Measurements from ENCODE around the gene NDOR1. TPM values are rescaled to one million over a fixed set of nuclear protein-coding genes. Genes with fewer than 3 reads are reported as not detected.
"Not testable (repeated sequence)": the region's sequence is repeated elsewhere in the genome, so short reads cannot be mapped to it uniquely, and the experiment has no call there.

NDOR1 gene
- total RNA-seq, 2 experiments from 2014 or later: 44.7 to 45.5 TPM

- CTCF ChIA-PET: interaction anchor here (0.8 to 5.0 kb wide), 11 partner anchors 13 to 211 kb away, joined by 3 to 32 read pairs (median 3); partner anchors contain the start of genes CYSRT1, MAN1B1, NELFB and RNF208
- ATAC-seq (peak; percentile 24), DNase-seq (peak; percentile 75)
- H3K9me3 Mint-ChIP-seq (ENCODE audit: insufficient read depth): no peaks in the 10 kb centered on the region
- POLR2A ChIA-PET: interaction anchor here (0.6 to 3.8 kb wide), 43 partner anchors 9 to 433 kb away, joined by 3 to 87 read pairs (median 4); partner anchors contain the start of genes CYSRT1, EHMT1, EXD3 and LRRC26
- peaks cover 40% of the 10 kb centered on the region for H3K4me1 Mint-ChIP-seq (ENCODE audit: low read depth)
- H3K27me3 Mint-ChIP-seq (ENCODE audit: low read depth): no peaks in the 10 kb centered on the region
- peak overlapping the region; percentile 52 for H3K27ac Mint-ChIP-seq
- peak overlapping the region; percentile 72 for H3K4me3 Mint-ChIP-seq
- peaks cover 31% of the 10 kb centered on the region for H3K36me3 Mint-ChIP-seq (ENCODE audit: low read depth)
Observed at GRCh38 chr9:137240318-137240840, 34.9 kb downstream of the NDOR1 start.

DNA sequence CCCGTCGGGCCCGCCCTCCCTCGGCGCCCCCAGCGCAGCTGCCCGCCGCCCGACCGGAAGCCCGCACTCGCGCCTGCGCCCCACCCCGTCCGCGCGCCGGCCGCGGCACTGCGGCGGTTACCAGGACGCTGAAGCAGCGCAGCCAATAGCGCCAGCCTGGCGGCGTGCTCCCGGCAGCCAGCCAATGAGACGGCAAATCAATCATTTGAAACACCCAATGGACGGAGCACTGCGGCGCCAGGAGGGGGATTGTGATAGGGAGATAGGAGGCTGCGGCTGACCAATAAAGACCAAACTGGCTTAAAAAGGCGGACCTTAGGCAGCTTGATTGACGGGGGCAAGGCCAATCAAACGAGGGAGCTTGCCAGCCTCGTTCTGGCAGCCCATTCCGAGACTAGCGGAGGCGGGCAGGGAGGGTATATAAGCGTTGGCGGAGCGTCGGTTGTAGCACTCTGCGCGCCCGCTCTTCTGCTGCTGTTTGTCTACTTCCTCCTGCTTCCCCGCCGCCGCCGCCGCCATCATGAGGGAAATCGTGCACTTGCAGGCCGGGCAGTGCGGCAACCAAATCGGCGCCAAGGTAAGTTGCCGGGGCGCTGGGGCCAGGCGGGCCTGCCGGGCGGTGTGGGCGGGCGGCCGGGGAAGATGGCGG is 35.5 kb downstream of the NDOR1 start, which contains the start of gene TUBB4B:
TUBB4B (plus strand) TSS at position 447 of the 649 bp plus-strand sequence; CDS start at position 521, 74 bp downstream.
- peak; percentile 99 for DNase-seq
- H3K36me3 Mint-ChIP-seq (ENCODE audit: low read depth): peaks cover 31% of the 10 kb centered on the region
- peak within 1 kb of the TSS; percentile 94 for H3K27ac Mint-ChIP-seq
- ATAC-seq: peak; percentile 80
- H3K9me3 Mint-ChIP-seq (ENCODE audit: insufficient read depth): no peaks in the 10 kb centered on the region
- peak within 1 kb of the TSS; percentile 86 for H3K4me3 Mint-ChIP-seq
- POLR2A ChIA-PET: interaction anchor here (0.6 to 3.8 kb wide), 42 partner anchors 9 to 433 kb away, joined by 3 to 87 read pairs (median 4); partner anchors contain the start of genes CYSRT1, EHMT1, EXD3 and LRRC26
- H3K27me3 Mint-ChIP-seq (ENCODE audit: low read depth): no peaks in the 10 kb centered on the region
- CTCF ChIA-PET: interaction anchor here (0.9 to 5.0 kb wide), 9 partner anchors 14 to 212 kb away, joined by 3 to 32 read pairs (median 4); partner anchors contain the start of genes CYSRT1, NELFB, RNF208 and RNF224
- H3K4me1 Mint-ChIP-seq (ENCODE audit: low read depth): peaks cover 40% of the 10 kb centered on the region

DNA sequence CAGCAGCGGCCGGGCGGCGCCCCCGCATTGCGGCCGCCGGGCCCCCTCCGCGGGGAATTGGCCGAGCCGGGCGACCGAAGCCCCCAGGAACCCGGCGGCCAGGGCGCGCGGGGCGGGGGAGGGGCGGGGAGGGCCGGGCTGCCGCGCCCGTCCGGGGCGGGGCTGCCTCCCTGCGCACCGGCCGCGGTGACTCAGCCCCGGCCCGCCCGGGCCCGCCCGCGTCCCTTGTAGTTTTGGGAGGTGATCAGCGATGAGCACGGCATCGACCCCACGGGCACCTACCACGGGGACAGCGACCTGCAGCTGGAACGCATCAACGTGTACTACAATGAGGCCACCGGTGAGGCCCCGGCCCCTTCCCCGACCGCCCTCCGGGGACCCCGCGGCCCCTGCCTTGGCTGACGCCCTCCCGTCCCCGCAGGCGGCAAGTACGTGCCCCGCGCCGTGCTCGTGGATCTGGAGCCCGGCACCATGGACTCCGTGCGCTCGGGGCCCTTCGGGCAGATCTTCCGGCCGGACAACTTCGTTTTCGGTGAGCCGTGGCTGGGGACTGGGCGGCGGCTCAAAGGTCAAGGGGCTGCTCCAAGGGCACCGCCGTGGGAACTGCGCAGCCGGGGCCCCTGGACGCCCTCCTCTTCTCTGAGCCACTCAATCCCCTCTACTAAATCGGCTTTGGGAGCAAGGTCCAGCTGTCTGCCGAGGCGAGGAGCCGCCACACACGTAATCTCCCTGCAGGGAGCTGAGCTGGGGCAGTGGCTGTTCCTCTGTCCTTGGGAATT is 36.2 kb downstream of the NDOR1 start:
- peak; percentile 69 for DNase-seq
- Mint-ChIP-seq H3K4me3 (peak overlapping the region; percentile 86), H3K36me3 (ENCODE audit: low read depth) (peaks cover 31% of the 10 kb centered on the region), H3K4me1 (ENCODE audit: low read depth) (peaks cover 38% of the 10 kb centered on the region), H3K27ac (peak overlapping the region; percentile 87), H3K9me3 (ENCODE audit: insufficient read depth) (no peaks in the 10 kb centered on the region), H3K27me3 (ENCODE audit: low read depth) (no peaks in the 10 kb centered on the region)
- ATAC-seq: peak; percentile 20
- ChIA-PET POLR2A (interaction anchor here (0.8 to 3.8 kb wide), 18 partner anchors 13 to 377 kb away, joined by 3 to 87 read pairs (median 5); partner anchors contain the start of genes CYSRT1, EHMT1, EXD3 and MAN1B1), CTCF (interaction anchor here (1.3 to 5.0 kb wide), 4 partner anchors 13 to 146 kb away, joined by 3 to 32 read pairs (median 6); partner anchors contain the start of genes CYSRT1, NELFB and TOR4A)

- Mint-ChIP-seq H3K27ac (peak overlapping the region; percentile 87), H3K9me3 (ENCODE audit: insufficient read depth) (no peaks in the 10 kb centered on the region), H3K27me3 (ENCODE audit: low read depth) (no peaks in the 10 kb centered on the region), H3K4me1 (ENCODE audit: low read depth) (peaks cover 35% of the 10 kb centered on the region), H3K36me3 (ENCODE audit: low read depth) (peaks cover 31% of the 10 kb centered on the region), H3K4me3 (peak overlapping the region; percentile 85)
- ATAC-seq (no peak), DNase-seq (no peak)
- CTCF ChIA-PET: interaction anchor here (1.2 to 5.0 kb wide), 3 partner anchors 12 to 208 kb away, joined by 3 to 32 read pairs (median 3); partner anchors contain the start of gene NELFB
- POLR2A ChIA-PET: interaction anchor here (0.8 to 3.8 kb wide), 6 partner anchors 12 to 172 kb away, joined by 3 to 87 read pairs (median 6); partner anchors contain the start of genes MAN1B1, NELFB, SAPCD2 and TPRN
Observed at GRCh38 chr9:137242269-137243203, 37.0 kb downstream of the NDOR1 start.

- H3K36me3 Mint-ChIP-seq (ENCODE audit: low read depth): peaks cover 31% of the 10 kb centered on the region
- ChIA-PET CTCF (interaction anchor here (1.2 to 5.0 kb wide), 3 partner anchors 12 to 208 kb away, joined by 3 to 32 read pairs (median 3); partner anchors contain the start of gene NELFB), POLR2A (interaction anchor here (1.2 to 3.8 kb wide), 4 partner anchors 11 to 173 kb away, joined by 3 to 87 read pairs (median 8); partner anchors contain the start of genes MAN1B1, NELFB and SAPCD2)
- peaks cover 32% of the 10 kb centered on the region for H3K4me1 Mint-ChIP-seq (ENCODE audit: low read depth)
- ATAC-seq; H3K27me3 Mint-ChIP-seq (ENCODE audit: low read depth); H3K27ac Mint-ChIP-seq; H3K9me3 Mint-ChIP-seq (ENCODE audit: insufficient read depth); DNase-seq: not testable (repeated sequence)
- peak overlapping the region; percentile 85 for H3K4me3 Mint-ChIP-seq
Observed at GRCh38 chr9:137243266-137243625, 37.7 kb downstream of the NDOR1 start.

DNA sequence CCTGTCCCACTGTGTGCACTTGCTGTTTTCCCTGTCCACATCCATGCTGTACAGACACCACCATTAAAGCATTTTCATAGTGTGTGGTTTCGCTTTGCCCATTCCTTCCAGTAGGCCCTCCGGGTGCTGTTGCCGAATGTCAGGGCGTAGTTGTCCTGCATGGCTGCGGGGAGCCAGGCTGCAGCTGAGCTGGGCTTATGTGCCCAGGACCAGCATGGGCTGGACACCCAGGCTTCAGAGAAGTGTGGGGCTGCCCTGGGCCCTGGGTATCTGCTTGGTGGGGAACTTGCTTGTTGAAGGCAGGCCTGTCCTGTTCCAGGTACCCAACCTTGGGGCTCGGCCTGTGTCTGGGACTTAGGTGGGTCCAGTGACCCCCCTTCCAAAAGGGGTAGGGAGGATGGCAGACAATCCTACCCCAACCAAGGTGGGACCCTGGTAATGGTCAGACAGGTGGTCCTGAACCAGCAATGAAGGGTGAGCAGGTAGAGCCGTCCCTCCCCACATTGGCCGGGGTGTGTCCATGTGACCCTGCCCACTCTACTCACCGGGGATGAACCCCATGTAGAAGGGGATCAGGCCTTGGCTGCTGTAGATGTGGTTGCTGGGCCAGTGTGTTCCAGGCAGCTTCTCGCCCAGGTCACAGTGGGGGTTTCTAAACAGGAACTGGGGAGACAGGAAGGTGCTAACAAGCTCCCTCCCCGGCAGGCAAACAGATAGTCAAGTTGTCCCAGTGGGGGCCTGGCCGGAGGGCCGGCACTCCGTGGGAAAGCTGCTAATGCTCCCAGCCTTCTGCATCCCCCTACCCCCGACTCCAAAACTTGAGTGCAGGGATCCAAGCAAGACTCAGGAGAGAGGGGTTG is 38.4 kb downstream of the NDOR1 start:
- H3K4me3 Mint-ChIP-seq: peak overlapping the region; percentile 85
- peaks cover 31% of the 10 kb centered on the region for H3K36me3 Mint-ChIP-seq (ENCODE audit: low read depth)
- no peaks in the 10 kb centered on the region for H3K9me3 Mint-ChIP-seq (ENCODE audit: insufficient read depth)
- no peak for DNase-seq
- ChIA-PET CTCF (interaction anchor here (1.3 kb wide), 1 partner anchor 43 kb away, joined by 3 read pairs; no protein-coding TSS in a partner anchor), POLR2A (interaction anchor here (1.0 to 3.8 kb wide), 5 partner anchors 11 to 174 kb away, joined by 3 to 87 read pairs (median 7); partner anchors contain the start of genes NELFB and SAPCD2)
- no peak for ATAC-seq
- H3K4me1 Mint-ChIP-seq (ENCODE audit: low read depth): peaks cover 26% of the 10 kb centered on the region
- H3K27ac Mint-ChIP-seq: peak overlapping the region; percentile 43
- no peaks in the 10 kb centered on the region for H3K27me3 Mint-ChIP-seq (ENCODE audit: low read depth)

GRCh38 chr9:137244486-137245449 is 39.3 kb downstream of the NDOR1 start:
- Mint-ChIP-seq H3K4me3 (no peak overlapping the region), H3K27me3 (ENCODE audit: low read depth) (no peaks in the 10 kb centered on the region), H3K9me3 (ENCODE audit: insufficient read depth) (no peaks in the 10 kb centered on the region), H3K27ac (peak overlapping the region; percentile 43), H3K4me1 (ENCODE audit: low read depth) (peaks cover 22% of the 10 kb centered on the region), H3K36me3 (ENCODE audit: low read depth) (peaks cover 27% of the 10 kb centered on the region)
- CTCF ChIA-PET: interaction anchor here (1.0 to 1.2 kb wide), 2 partner anchors 8 to 10 kb away, joined by 3 to 5 read pairs; partner anchors contain the start of gene NELFB
- DNase-seq: no peak
- POLR2A ChIA-PET: interaction anchor here (0.6 to 2.5 kb wide), 5 partner anchors 8 to 382 kb away, joined by 3 to 14 read pairs (median 3); partner anchors contain the start of gene NELFB
- ATAC-seq: no peak

DNA sequence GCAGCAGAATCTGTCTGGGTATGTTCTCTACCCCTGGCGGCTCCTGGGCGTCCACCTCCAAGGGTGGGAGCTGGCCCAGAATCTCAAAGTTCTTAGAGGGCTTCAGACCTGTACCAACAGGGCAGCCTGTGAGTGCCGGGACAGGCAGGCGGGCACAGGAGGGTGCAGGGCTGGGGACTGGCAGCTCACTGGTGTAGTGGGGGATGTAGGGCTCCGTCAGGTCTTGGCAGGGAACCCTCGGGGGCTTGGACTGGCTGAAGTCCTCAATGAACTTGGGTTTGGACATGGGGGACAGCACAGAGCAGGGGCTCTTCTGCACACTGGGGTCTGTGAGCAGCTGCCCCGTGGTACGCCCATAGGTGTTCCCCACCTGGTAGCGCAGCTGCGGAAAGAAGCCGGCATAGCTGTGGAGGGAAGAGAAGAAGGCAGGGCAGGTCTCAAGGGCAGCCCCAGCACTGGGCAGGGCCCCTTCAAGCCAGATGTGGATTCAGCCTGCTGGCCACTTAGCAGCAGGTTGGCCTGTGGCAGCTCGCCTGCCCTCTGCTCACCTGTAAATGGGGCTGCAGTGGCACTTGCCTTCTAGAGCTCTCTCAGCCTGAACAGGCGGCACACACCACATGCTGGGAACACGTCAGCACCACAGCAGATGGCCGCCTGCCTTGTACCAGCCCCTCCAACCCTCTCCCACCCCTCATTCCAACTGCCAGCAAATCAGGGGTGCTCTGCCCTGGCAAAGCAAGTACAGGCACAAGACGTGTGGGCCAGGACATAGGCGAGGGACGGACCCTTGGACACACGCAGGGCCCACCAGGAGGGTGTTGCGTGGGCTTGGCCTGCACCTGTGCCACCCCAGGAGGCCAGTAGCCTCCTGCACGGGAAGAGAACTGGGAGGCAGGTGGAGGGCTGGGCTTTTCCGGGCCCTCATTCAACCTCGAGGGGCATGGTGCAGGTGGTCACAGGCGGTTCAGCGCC is 40.2 kb downstream of the NDOR1 start:
- peaks cover 27% of the 10 kb centered on the region for H3K36me3 Mint-ChIP-seq (ENCODE audit: low read depth)
- CTCF ChIA-PET: interaction anchor here (1.0 to 1.2 kb wide), 2 partner anchors 9 kb away, joined by 3 to 5 read pairs; partner anchors contain the start of gene NELFB
- ATAC-seq: no peak
- no peak overlapping the region for H3K4me3 Mint-ChIP-seq
- H3K27ac Mint-ChIP-seq: no peak overlapping the region
- POLR2A ChIA-PET: interaction anchor here (0.6 to 2.5 kb wide), 3 partner anchors 9 to 343 kb away, joined by 3 to 14 read pairs (median 5); partner anchors contain the start of gene NELFB
- no peaks in the 10 kb centered on the region for H3K9me3 Mint-ChIP-seq (ENCODE audit: insufficient read depth)
- H3K27me3 Mint-ChIP-seq (ENCODE audit: low read depth): no peaks in the 10 kb centered on the region
- peaks cover 22% of the 10 kb centered on the region for H3K4me1 Mint-ChIP-seq (ENCODE audit: low read depth)
- no peak for DNase-seq
